ENCODE data around the gene FCGR3B. TPM values are rescaled to one million over a fixed set of nuclear protein-coding genes. Genes with fewer than 3 reads are reported as not detected.
"Not testable (repeated sequence)": the region's sequence is repeated elsewhere in the genome, so short reads cannot be mapped to it uniquely, and the experiment has no call there.

FCGR3B gene
- total RNA-seq, 1 donor from 2014 or later, result 2.6 TPM

- H3K27me3 ChIP-seq (ENCODE audit: control insufficient read depth in 3 of 3, insufficient read depth in 3 of 3, low read length in 3 of 3); H3K36me3 ChIP-seq (ENCODE audit: control insufficient read depth in 3 of 3, insufficient read depth in 3 of 3, low read length in 3 of 3); H3K27ac ChIP-seq (ENCODE audit: low read depth, low read length); H3K9ac ChIP-seq (ENCODE audit: low read depth in 1 of 3, low read length in 3 of 3); H3K9me3 ChIP-seq (ENCODE audit: control insufficient read depth in 3 of 3, low read length in 3 of 3); H3K4me3 ChIP-seq (ENCODE audit: low read length in 3 of 3); H3K4me1 ChIP-seq (ENCODE audit: control insufficient read depth in 3 of 3, insufficient read depth in 3 of 3, low read length in 3 of 3): not testable (repeated sequence)
Measured at GRCh38 chr1:161638251-161638993, 7.4 kb upstream of the FCGR3B start.

GRCh38 chr1:161636976-161637375 lies 6.0 kb upstream of the FCGR3B start:
- H3K27ac ChIP-seq (ENCODE audit: low read depth, low read length); H3K36me3 ChIP-seq (ENCODE audit: control insufficient read depth in 3 of 3, insufficient read depth in 3 of 3, low read length in 3 of 3); H3K4me3 ChIP-seq (ENCODE audit: low read length in 3 of 3); H3K4me1 ChIP-seq (ENCODE audit: control insufficient read depth in 3 of 3, insufficient read depth in 3 of 3, low read length in 3 of 3); H3K27me3 ChIP-seq (ENCODE audit: control insufficient read depth in 3 of 3, insufficient read depth in 3 of 3, low read length in 3 of 3); H3K9me3 ChIP-seq (ENCODE audit: control insufficient read depth in 3 of 3, low read length in 3 of 3); H3K9ac ChIP-seq (ENCODE audit: low read depth in 1 of 3, low read length in 3 of 3): not testable (repeated sequence)

DNA sequence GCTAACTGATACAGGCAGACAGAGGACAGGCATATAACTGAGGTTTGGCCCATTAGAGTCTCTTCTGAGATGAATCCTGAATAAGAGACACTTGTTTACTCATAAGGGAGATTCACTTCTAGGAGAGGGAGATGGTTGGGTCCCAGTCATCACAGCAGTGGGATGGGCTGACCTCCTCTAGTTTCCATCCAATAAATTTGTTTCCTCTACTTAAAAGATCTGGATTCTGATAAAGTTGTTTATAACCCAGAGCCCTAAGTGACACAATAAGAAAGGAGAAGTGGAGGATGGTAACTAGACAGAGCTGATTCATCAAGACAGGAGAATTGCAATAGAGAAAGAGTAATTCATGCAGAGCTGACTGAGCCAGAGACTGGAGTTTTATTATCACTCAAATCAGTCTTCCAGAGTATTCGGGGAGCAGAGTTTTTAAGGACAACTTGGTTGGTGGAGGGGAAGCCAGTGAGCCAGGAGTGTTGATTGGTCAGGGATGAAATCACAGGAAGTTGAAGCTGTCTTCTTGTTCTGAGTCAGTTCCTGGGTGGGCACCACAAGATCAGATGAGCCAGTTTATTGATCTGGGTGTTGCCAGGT lies 5.3 kb upstream of the FCGR3B start:
- H3K27ac ChIP-seq (ENCODE audit: low read depth, low read length); H3K27me3 ChIP-seq (ENCODE audit: control insufficient read depth in 3 of 3, insufficient read depth in 3 of 3, low read length in 3 of 3); H3K9ac ChIP-seq (ENCODE audit: low read depth in 1 of 3, low read length in 3 of 3); H3K36me3 ChIP-seq (ENCODE audit: control insufficient read depth in 3 of 3, insufficient read depth in 3 of 3, low read length in 3 of 3); H3K4me1 ChIP-seq (ENCODE audit: control insufficient read depth in 3 of 3, insufficient read depth in 3 of 3, low read length in 3 of 3); H3K4me3 ChIP-seq (ENCODE audit: low read length in 3 of 3); H3K9me3 ChIP-seq (ENCODE audit: control insufficient read depth in 3 of 3, low read length in 3 of 3): not testable (repeated sequence)

- H3K27ac ChIP-seq (ENCODE audit: low read depth, low read length); H3K36me3 ChIP-seq (ENCODE audit: control insufficient read depth in 3 of 3, insufficient read depth in 3 of 3, low read length in 3 of 3); H3K9ac ChIP-seq (ENCODE audit: low read depth in 1 of 3, low read length in 3 of 3); H3K4me3 ChIP-seq (ENCODE audit: low read length in 3 of 3); H3K27me3 ChIP-seq (ENCODE audit: control insufficient read depth in 3 of 3, insufficient read depth in 3 of 3, low read length in 3 of 3); H3K9me3 ChIP-seq (ENCODE audit: control insufficient read depth in 3 of 3, low read length in 3 of 3); H3K4me1 ChIP-seq (ENCODE audit: control insufficient read depth in 3 of 3, insufficient read depth in 3 of 3, low read length in 3 of 3): not testable (repeated sequence)
Measured at GRCh38 chr1:161634993-161635392, 4.0 kb upstream of the FCGR3B start.

GRCh38 chr1:161630128-161630742 lies 741 bp downstream of the FCGR3B start:
- H3K9me3 ChIP-seq (ENCODE audit: control insufficient read depth in 3 of 3, low read length in 3 of 3); H3K27ac ChIP-seq (ENCODE audit: low read depth, low read length); H3K4me1 ChIP-seq (ENCODE audit: control insufficient read depth in 3 of 3, insufficient read depth in 3 of 3, low read length in 3 of 3); H3K9ac ChIP-seq (ENCODE audit: low read depth in 1 of 3, low read length in 3 of 3); H3K4me3 ChIP-seq (ENCODE audit: low read length in 3 of 3); H3K36me3 ChIP-seq (ENCODE audit: control insufficient read depth in 3 of 3, insufficient read depth in 3 of 3, low read length in 3 of 3); H3K27me3 ChIP-seq (ENCODE audit: control insufficient read depth in 3 of 3, insufficient read depth in 3 of 3, low read length in 3 of 3): not testable (repeated sequence)

DNA sequence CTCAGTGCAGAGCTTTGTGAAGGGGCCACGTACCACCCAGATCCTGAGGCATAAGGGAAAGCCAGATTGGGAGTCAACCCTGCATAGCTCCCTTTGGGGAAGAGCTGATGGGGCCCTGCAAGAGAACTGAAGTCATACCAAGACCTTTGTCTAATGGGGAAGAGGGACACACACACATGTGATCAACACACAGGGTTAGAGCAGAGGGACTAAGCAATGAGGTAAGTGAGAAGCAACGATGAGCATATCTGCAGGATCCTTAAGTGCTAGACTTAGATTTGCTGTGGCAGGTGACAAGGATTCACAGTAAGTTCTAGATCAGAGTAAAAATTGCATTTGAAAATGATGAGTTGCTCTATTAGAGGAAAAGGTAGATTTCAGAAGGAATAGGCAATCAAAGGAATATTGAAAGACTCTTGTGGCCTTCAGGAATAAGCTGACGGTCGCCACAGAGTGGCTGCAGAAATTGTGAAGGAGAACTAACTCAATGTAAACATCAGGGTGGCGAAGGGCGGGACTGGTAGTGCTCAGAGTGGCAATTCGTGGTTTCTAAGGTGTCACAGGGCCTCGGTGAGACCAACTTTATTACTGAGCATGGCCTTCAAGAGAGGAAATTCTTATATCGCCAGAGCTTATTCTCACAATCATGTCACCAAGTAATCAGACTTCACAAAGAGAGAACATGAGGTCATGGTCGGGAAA lies 4.4 kb downstream of the FCGR3B start:
- H3K36me3 ChIP-seq (ENCODE audit: control insufficient read depth in 3 of 3, insufficient read depth in 3 of 3, low read length in 3 of 3); H3K27ac ChIP-seq (ENCODE audit: low read depth, low read length); H3K4me1 ChIP-seq (ENCODE audit: control insufficient read depth in 3 of 3, insufficient read depth in 3 of 3, low read length in 3 of 3); H3K9me3 ChIP-seq (ENCODE audit: control insufficient read depth in 3 of 3, low read length in 3 of 3); H3K9ac ChIP-seq (ENCODE audit: low read depth in 1 of 3, low read length in 3 of 3); H3K4me3 ChIP-seq (ENCODE audit: low read length in 3 of 3); H3K27me3 ChIP-seq (ENCODE audit: control insufficient read depth in 3 of 3, insufficient read depth in 3 of 3, low read length in 3 of 3): not testable (repeated sequence)

DNA sequence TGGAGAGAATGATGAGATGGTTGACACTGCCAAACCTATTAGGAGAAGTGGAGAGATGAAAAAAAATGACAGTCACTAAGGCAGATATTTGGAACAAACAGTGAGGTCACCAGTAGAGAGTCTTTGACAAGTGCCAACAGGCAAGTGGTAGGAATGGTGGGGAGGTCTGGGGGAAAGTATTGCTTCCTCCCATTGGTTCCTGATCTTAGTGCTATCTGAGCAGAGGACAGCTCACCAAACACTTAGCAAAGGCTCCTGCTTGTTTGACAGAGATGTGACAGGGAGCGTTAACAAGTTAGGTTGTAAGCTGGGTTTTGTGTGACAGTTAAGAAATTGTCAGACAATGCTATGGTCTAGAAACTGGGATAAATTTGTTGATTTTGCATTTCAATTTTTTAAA lies 6.4 kb downstream of the FCGR3B start:
- H3K9ac ChIP-seq (ENCODE audit: low read depth in 1 of 3, low read length in 3 of 3); H3K27ac ChIP-seq (ENCODE audit: low read depth, low read length); H3K4me3 ChIP-seq (ENCODE audit: low read length in 3 of 3); H3K27me3 ChIP-seq (ENCODE audit: control insufficient read depth in 3 of 3, insufficient read depth in 3 of 3, low read length in 3 of 3); H3K4me1 ChIP-seq (ENCODE audit: control insufficient read depth in 3 of 3, insufficient read depth in 3 of 3, low read length in 3 of 3); H3K36me3 ChIP-seq (ENCODE audit: control insufficient read depth in 3 of 3, insufficient read depth in 3 of 3, low read length in 3 of 3); H3K9me3 ChIP-seq (ENCODE audit: control insufficient read depth in 3 of 3, low read length in 3 of 3): not testable (repeated sequence)

- H3K36me3 ChIP-seq (ENCODE audit: control insufficient read depth in 3 of 3, insufficient read depth in 3 of 3, low read length in 3 of 3); H3K27ac ChIP-seq (ENCODE audit: low read depth, low read length); H3K27me3 ChIP-seq (ENCODE audit: control insufficient read depth in 3 of 3, insufficient read depth in 3 of 3, low read length in 3 of 3); H3K4me3 ChIP-seq (ENCODE audit: low read length in 3 of 3); H3K9ac ChIP-seq (ENCODE audit: low read depth in 1 of 3, low read length in 3 of 3); H3K4me1 ChIP-seq (ENCODE audit: control insufficient read depth in 3 of 3, insufficient read depth in 3 of 3, low read length in 3 of 3); H3K9me3 ChIP-seq (ENCODE audit: control insufficient read depth in 3 of 3, low read length in 3 of 3): not testable (repeated sequence)
Measured at GRCh38 chr1:161623401-161624051, 7.5 kb downstream of the FCGR3B start.

DNA sequence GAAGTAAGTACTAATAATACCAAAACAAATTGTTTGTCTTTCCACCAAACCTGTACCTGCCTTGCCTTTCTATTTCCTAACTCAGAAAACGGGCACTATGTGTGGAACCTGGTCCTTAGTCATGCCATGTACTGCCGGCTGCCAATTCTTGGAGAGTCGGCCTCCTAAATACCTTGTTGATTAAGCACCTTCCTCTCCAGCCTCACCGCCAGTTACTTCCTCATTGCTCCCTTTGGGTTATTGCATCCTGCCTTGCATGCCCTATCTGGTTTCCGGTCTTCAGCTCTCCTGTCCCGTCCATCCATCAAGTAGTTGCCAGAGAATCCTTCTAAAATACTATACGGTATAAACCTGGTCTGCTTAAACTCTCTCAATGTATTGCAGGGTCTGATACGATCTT lies 8.9 kb downstream of the FCGR3B start:
- not testable (repeated sequence) for H3K36me3 ChIP-seq (ENCODE audit: control insufficient read depth in 3 of 3, insufficient read depth in 3 of 3, low read length in 3 of 3); H3K27me3 ChIP-seq (ENCODE audit: control insufficient read depth in 3 of 3, insufficient read depth in 3 of 3, low read length in 3 of 3); H3K27ac ChIP-seq (ENCODE audit: low read depth, low read length); H3K9ac ChIP-seq (ENCODE audit: low read depth in 1 of 3, low read length in 3 of 3); H3K4me3 ChIP-seq (ENCODE audit: low read length in 3 of 3); H3K9me3 ChIP-seq (ENCODE audit: control insufficient read depth in 3 of 3, low read length in 3 of 3); H3K4me1 ChIP-seq (ENCODE audit: control insufficient read depth in 3 of 3, insufficient read depth in 3 of 3, low read length in 3 of 3)
